ENCODE results near the gene CFTR. TPM values are rescaled to one million over a fixed set of nuclear protein-coding genes. Genes with fewer than 3 reads are reported as not detected.

The CFTR gene
- total RNA-seq, 4 donors from 2014 or later: not detected

DNA sequence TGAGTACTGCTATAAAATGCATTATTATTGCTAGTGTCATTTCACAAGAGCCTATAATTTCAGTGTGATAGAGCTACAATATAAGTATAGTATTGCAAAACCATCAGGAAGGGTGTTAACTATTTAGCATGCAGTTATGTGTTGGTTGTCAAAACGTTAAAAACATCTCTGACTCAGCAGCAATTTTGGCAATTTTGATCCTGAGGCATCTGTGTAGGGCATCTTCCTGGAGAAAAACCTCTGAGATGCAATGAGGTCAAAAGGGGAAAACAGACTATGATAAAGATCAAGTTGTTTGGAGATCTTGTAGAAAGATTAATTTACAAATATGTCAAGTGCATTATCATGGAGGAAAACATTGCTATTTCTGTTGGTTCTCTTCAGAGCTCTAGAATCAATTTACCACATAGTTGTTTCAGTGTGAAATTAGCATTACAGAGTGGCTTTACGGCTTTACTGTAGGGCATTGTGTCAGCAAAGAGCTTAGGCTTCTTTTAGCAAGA, 5.3 kb downstream of the CFTR start:
- Histone ChIP-seq H3K27ac (no peak overlapping the region), H3K9me3 (no peaks in the 10 kb centered on the region), H3K4me3 (replicated peaks in 1 of 3) (no peak overlapping the region), H3K4me1 (peaks cover 2 to 3% of the 10 kb centered on the region in 2 donors), H3K36me3 (no peaks in the 10 kb centered on the region), H3K27me3 (no peaks in the 10 kb centered on the region)
- TF ChIP-seq, protein P1, sequence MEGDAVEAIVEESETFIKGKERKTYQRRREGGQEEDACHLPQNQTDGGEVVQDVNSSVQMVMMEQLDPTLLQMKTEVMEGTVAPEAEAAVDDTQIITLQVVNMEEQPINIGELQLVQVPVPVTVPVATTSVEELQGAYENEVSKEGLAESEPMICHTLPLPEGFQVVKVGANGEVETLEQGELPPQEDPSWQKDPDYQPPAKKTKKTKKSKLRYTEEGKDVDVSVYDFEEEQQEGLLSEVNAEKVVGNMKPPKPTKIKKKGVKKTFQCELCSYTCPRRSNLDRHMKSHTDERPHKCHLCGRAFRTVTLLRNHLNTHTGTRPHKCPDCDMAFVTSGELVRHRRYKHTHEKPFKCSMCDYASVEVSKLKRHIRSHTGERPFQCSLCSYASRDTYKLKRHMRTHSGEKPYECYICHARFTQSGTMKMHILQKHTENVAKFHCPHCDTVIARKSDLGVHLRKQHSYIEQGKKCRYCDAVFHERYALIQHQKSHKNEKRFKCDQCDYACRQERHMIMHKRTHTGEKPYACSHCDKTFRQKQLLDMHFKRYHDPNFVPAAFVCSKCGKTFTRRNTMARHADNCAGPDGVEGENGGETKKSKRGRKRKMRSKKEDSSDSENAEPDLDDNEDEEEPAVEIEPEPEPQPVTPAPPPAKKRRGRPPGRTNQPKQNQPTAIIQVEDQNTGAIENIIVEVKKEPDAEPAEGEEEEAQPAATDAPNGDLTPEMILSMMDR (IDR thresholded peaks at IDR 0.05): no peak
- TF ChIP-seq POLR2A (IDR thresholded peaks at IDR 0.05): no peak
- no peak for DNase-seq
- intact Hi-C loops (cut with DNase I): no loop called here
- 42 to 46% methylated on average over 2 of the region's 2 CpGs for WGBS, 2 donors

DNA sequence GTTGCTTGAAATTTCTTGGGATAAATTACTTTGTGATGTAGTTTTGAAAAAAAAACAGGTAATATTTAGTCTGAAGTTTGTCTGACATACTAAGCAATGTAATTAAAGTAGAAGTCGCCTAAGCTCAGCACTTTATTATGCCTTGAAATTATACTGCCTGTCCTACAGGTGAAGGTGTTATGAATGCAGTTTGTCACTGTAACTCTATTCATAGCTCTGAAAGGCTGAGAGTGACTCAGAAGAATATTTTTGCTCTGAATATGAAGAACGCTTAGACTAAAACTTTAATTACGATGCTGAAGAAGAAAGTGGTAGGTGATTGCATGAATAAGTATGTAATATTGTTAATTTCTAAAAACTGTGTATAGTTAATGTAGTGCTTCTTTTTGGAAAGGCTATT, 9.2 kb downstream of the CFTR start:
- no peaks in the 10 kb centered on the region for H3K36me3 ChIP-seq
- H3K27me3 ChIP-seq: no peaks in the 10 kb centered on the region
- 94 to 97% methylated on average over 3 of the region's 3 CpGs for WGBS, 2 donors
- no peak for TF ChIP-seq POLR2A (IDR thresholded peaks at IDR 0.05)
- TF ChIP-seq, protein P1 (IDR thresholded peaks at IDR 0.05): no peak
- H3K4me1 ChIP-seq: no peaks in the 10 kb centered on the region
- no peak overlapping the region for H3K4me3 ChIP-seq (replicated peaks in 1 of 3)
- no peak for DNase-seq
- H3K27ac ChIP-seq: no peak overlapping the region
- H3K9me3 ChIP-seq: no peaks in the 10 kb centered on the region
- intact Hi-C loops (cut with DNase I): no loop called here

GRCh38 chr7:117489430-117489829, 9.6 kb downstream of the CFTR start:
- intact Hi-C loops (cut with DNase I): no loop called here
- Histone ChIP-seq H3K27me3 (no peaks in the 10 kb centered on the region), H3K4me1 (no peaks in the 10 kb centered on the region), H3K36me3 (no peaks in the 10 kb centered on the region), H3K9me3 (no peaks in the 10 kb centered on the region), H3K4me3 (replicated peaks in 1 of 3) (no peak overlapping the region), H3K27ac (no peak overlapping the region)
- 85 to 95% methylated on average over 2 of the region's 2 CpGs for WGBS, 2 donors
- TF ChIP-seq, protein P1 (IDR thresholded peaks at IDR 0.05): no peak
- no peak for TF ChIP-seq POLR2A (IDR thresholded peaks at IDR 0.05)
- DNase-seq: no peak

- DNase-seq: no peak
- no peak overlapping the region for H3K4me3 ChIP-seq (replicated peaks in 1 of 3)
- no peaks in the 10 kb centered on the region for H3K36me3 ChIP-seq
- no peaks in the 10 kb centered on the region for H3K27me3 ChIP-seq
- intact Hi-C loops (cut with DNase I): no loop called here
- no peak overlapping the region for H3K27ac ChIP-seq
- 71 to 82% methylated on average over 1 of the region's 1 CpG for WGBS, 2 donors
- TF ChIP-seq POLR2A (IDR thresholded peaks at IDR 0.05): no peak
- TF ChIP-seq, protein P1 (IDR thresholded peaks at IDR 0.05): no peak
- no peaks in the 10 kb centered on the region for H3K4me1 ChIP-seq
- H3K9me3 ChIP-seq: no peaks in the 10 kb centered on the region
Measured at GRCh38 chr7:117489911-117490310, 10.1 kb downstream of the CFTR start.

GRCh38 chr7:117492649-117493048, 12.8 kb downstream of the CFTR start:
- H3K27me3 ChIP-seq: no peaks in the 10 kb centered on the region
- H3K36me3 ChIP-seq: no peaks in the 10 kb centered on the region
- 88 to 89% methylated on average over 2 of the region's 2 CpGs for WGBS, 2 donors
- no peaks in the 10 kb centered on the region for H3K9me3 ChIP-seq
- H3K4me1 ChIP-seq: no peaks in the 10 kb centered on the region
- no peak for DNase-seq
- H3K27ac ChIP-seq: no peak overlapping the region
- intact Hi-C loops (cut with DNase I): no loop called here
- H3K4me3 ChIP-seq (replicated peaks in 1 of 3): no peak overlapping the region
- no peak for TF ChIP-seq POLR2A (IDR thresholded peaks at IDR 0.05)
- TF ChIP-seq, protein P1 (IDR thresholded peaks at IDR 0.05): no peak

Measured in thyroid gland (tissue), 4 donors.